ENCODE measurements around the gene RXRB. TPM values are rescaled to one million over a fixed set of nuclear protein-coding genes. Genes with fewer than 3 reads are reported as not detected.

RXRB gene
- total and polyA plus RNA-seq, 3 donors from 2014 or later = 42.9 to 47.3 (median 45.2) TPM

- H3K27ac ChIP-seq = no peak overlapping the region
- no peak for DNase-seq
- intact Hi-C loops (cut with DNase I; ENCODE audit: low total_unique reads) = no loop called here
- no peaks in the 10 kb centered on the region for H3K36me3 ChIP-seq (ENCODE audit: low read depth, missing control alignments)
- no peak overlapping the region for H3K4me3 ChIP-seq
- WGBS, 2 donors = 89% methylated on average over 8 to 11 of the region's 11 CpGs
- no peaks in the 10 kb centered on the region for H3K4me1 ChIP-seq
- H3K27me3 ChIP-seq = no peaks in the 10 kb centered on the region
- TF ChIP-seq POLR2A (IDR thresholded peaks at IDR 0.05) = no peak
- TF ChIP-seq, protein P1, sequence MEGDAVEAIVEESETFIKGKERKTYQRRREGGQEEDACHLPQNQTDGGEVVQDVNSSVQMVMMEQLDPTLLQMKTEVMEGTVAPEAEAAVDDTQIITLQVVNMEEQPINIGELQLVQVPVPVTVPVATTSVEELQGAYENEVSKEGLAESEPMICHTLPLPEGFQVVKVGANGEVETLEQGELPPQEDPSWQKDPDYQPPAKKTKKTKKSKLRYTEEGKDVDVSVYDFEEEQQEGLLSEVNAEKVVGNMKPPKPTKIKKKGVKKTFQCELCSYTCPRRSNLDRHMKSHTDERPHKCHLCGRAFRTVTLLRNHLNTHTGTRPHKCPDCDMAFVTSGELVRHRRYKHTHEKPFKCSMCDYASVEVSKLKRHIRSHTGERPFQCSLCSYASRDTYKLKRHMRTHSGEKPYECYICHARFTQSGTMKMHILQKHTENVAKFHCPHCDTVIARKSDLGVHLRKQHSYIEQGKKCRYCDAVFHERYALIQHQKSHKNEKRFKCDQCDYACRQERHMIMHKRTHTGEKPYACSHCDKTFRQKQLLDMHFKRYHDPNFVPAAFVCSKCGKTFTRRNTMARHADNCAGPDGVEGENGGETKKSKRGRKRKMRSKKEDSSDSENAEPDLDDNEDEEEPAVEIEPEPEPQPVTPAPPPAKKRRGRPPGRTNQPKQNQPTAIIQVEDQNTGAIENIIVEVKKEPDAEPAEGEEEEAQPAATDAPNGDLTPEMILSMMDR (IDR thresholded peaks at IDR 0.05) = no peak
- H3K9me3 ChIP-seq = no peaks in the 10 kb centered on the region
Observed at GRCh38 chr6:33171016-33171879, 29.2 kb downstream of the RXRB start.

GRCh38 chr6:33170176-33171015, 30.1 kb downstream of the RXRB start:
- intact Hi-C loops (cut with DNase I; ENCODE audit: low total_unique reads) = no loop called here
- TF ChIP-seq POLR2A (IDR thresholded peaks at IDR 0.05) = no peak
- TF ChIP-seq, protein P1 (IDR thresholded peaks at IDR 0.05) = no peak
- Histone ChIP-seq H3K9me3 (no peaks in the 10 kb centered on the region), H3K4me1 (no peaks in the 10 kb centered on the region), H3K27ac (no peak overlapping the region), H3K36me3 (ENCODE audit: low read depth, missing control alignments) (no peaks in the 10 kb centered on the region), H3K4me3 (no peak overlapping the region), H3K27me3 (no peaks in the 10 kb centered on the region)
- WGBS, 2 donors = 84 to 90% methylated on average over 8 to 9 of the region's 9 CpGs
- no peak for DNase-seq

DNA sequence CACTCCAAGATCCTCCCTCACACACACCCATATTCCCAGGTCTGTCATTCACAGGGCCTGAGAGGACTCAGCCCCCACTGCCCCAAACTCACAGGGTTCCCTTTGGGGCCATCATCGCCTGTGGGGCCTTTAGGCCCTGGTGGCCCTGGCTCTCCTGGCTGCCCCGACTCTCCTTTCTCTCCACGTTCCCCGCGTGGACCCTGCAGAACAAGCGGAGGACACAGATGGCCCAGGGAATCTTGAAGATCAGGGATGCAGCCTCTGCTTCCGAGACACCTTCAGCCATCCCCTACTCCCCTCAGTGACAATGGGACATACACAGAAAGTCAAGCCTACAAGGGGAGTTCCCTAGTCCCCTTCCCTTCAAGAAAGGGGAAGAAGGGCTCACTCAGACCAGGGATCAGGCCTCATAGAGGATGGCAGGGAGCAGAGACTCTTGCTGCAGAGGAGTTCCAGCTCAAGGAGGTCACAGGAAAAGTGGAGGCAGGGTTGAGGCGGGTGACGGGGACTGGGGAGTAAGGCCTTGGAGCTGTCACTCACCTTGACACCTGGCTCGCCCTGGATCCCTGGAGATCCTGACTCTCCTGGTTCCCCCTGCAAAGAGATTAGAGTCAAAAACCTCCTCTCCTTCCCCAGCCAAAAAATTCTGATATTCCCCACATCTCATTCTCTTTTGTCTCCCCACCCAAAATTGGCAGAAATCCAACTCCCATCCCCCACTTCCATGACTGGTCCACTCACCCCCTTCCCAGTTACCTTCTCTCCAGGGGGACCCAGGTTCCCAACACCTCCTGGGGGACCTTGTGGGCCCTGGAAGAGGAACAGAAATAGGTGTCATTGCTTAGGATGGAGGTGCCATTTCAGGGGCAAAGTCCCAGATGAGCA, 30.9 kb downstream of the RXRB start:
- Histone ChIP-seq H3K4me1 (no peaks in the 10 kb centered on the region), H3K4me3 (no peak overlapping the region), H3K27ac (no peak overlapping the region), H3K27me3 (no peaks in the 10 kb centered on the region), H3K9me3 (no peaks in the 10 kb centered on the region), H3K36me3 (ENCODE audit: low read depth, missing control alignments) (no peaks in the 10 kb centered on the region)
- no peak for DNase-seq
- no peak for TF ChIP-seq POLR2A (IDR thresholded peaks at IDR 0.05)
- TF ChIP-seq, protein P1 (IDR thresholded peaks at IDR 0.05) = no peak
- intact Hi-C loops (cut with DNase I; ENCODE audit: low total_unique reads) = no loop called here
- WGBS, 2 donors = 95% methylated on average over 9 to 10 of the region's 10 CpGs

- Histone ChIP-seq H3K36me3 (ENCODE audit: low read depth, missing control alignments) (no peaks in the 10 kb centered on the region), H3K4me3 (no peak overlapping the region), H3K27me3 (no peaks in the 10 kb centered on the region), H3K27ac (no peak overlapping the region), H3K4me1 (no peaks in the 10 kb centered on the region), H3K9me3 (no peaks in the 10 kb centered on the region)
- no peak for DNase-seq
- intact Hi-C loops (cut with DNase I; ENCODE audit: low total_unique reads) = no loop called here
- TF ChIP-seq, protein P1 (IDR thresholded peaks at IDR 0.05) = no peak
- TF ChIP-seq POLR2A (IDR thresholded peaks at IDR 0.05) = no peak
- 83 to 86% methylated on average over 5 of the region's 5 CpGs for WGBS, 2 donors
Observed at GRCh38 chr6:33168639-33169038, 31.8 kb downstream of the RXRB start.
